ENCODE data around the gene ADCY3.

GRCh38 chr2:24840962-24841945 lies 78.8 kb downstream of the ADCY3 start:
- TF ChIP-seq EZH2phosphoT487 (IDR thresholded peaks at IDR 0.05; ENCODE audit: borderline replicate concordance): no peak
- TF ChIP-seq, protein P1, sequence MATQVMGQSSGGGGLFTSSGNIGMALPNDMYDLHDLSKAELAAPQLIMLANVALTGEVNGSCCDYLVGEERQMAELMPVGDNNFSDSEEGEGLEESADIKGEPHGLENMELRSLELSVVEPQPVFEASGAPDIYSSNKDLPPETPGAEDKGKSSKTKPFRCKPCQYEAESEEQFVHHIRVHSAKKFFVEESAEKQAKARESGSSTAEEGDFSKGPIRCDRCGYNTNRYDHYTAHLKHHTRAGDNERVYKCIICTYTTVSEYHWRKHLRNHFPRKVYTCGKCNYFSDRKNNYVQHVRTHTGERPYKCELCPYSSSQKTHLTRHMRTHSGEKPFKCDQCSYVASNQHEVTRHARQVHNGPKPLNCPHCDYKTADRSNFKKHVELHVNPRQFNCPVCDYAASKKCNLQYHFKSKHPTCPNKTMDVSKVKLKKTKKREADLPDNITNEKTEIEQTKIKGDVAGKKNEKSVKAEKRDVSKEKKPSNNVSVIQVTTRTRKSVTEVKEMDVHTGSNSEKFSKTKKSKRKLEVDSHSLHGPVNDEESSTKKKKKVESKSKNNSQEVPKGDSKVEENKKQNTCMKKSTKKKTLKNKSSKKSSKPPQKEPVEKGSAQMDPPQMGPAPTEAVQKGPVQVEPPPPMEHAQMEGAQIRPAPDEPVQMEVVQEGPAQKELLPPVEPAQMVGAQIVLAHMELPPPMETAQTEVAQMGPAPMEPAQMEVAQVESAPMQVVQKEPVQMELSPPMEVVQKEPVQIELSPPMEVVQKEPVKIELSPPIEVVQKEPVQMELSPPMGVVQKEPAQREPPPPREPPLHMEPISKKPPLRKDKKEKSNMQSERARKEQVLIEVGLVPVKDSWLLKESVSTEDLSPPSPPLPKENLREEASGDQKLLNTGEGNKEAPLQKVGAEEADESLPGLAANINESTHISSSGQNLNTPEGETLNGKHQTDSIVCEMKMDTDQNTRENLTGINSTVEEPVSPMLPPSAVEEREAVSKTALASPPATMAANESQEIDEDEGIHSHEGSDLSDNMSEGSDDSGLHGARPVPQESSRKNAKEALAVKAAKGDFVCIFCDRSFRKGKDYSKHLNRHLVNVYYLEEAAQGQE (IDR thresholded peaks at IDR 0.05; ENCODE audit: low read depth): no peak

Measured in HCT116 (cell line).